Measurements from ENCODE around the gene KIAA1671.
"Not testable (repeated sequence)": the region's sequence is repeated elsewhere in the genome, so short reads cannot be mapped to it uniquely, and the experiment has no call there.

KIAA1671 gene

GRCh38 chr22:25167834-25168601 is 215.5 kb downstream of the KIAA1671 start:
- Mint-ChIP-seq H3K27me3 (no peaks in the 10 kb centered on the region), H3K9me3 (no peaks in the 10 kb centered on the region), H3K4me1 (no peaks in the 10 kb centered on the region), H3K27ac (no peak overlapping the region), H3K36me3 (no peaks in the 10 kb centered on the region), H3K4me3 (no peak overlapping the region)

GRCh38 chr22:25169278-25170031 is 216.9 kb downstream of the KIAA1671 start:
- Mint-ChIP-seq H3K4me3 (no peak overlapping the region), H3K27ac (no peak overlapping the region), H3K36me3 (no peaks in the 10 kb centered on the region), H3K4me1 (no peaks in the 10 kb centered on the region), H3K27me3 (no peaks in the 10 kb centered on the region), H3K9me3 (no peaks in the 10 kb centered on the region)

- Mint-ChIP-seq H3K27ac (no peak overlapping the region), H3K36me3 (peaks cover 3% of the 10 kb centered on the region), H3K4me3 (no peak overlapping the region), H3K27me3 (no peaks in the 10 kb centered on the region), H3K9me3 (no peaks in the 10 kb centered on the region), H3K4me1 (no peaks in the 10 kb centered on the region)
These were observed 218.0 kb downstream of the KIAA1671 start for GRCh38 chr22:25170426-25170980.

GRCh38 chr22:25172153-25172552 is 219.6 kb downstream of the KIAA1671 start:
- H3K27ac Mint-ChIP-seq, result no peak overlapping the region
- H3K36me3 Mint-ChIP-seq, result peaks cover 6% of the 10 kb centered on the region
- no peaks in the 10 kb centered on the region for H3K4me1 Mint-ChIP-seq

GRCh38 chr22:25174156-25174887 is 221.8 kb downstream of the KIAA1671 start:
- Mint-ChIP-seq H3K4me3 (no peak overlapping the region), H3K36me3 (peaks cover 6% of the 10 kb centered on the region), H3K27me3 (no peaks in the 10 kb centered on the region), H3K9me3 (no peaks in the 10 kb centered on the region), H3K27ac (no peak overlapping the region), H3K4me1 (no peaks in the 10 kb centered on the region)

More at GRCh38 chr22:25172153-25172552, 219.6 kb downstream of the KIAA1671 start:
- Mint-ChIP-seq H3K9me3 (no peaks in the 10 kb centered on the region), H3K27me3 (no peaks in the 10 kb centered on the region), H3K4me3 (no peak overlapping the region)

- H3K4me3 Mint-ChIP-seq, result no peak overlapping the region
- no peaks in the 10 kb centered on the region for H3K4me1 Mint-ChIP-seq
- peaks cover 13% of the 10 kb centered on the region for H3K36me3 Mint-ChIP-seq
- H3K27ac Mint-ChIP-seq, result no peak overlapping the region
- H3K27me3 Mint-ChIP-seq, result no peaks in the 10 kb centered on the region
- no peaks in the 10 kb centered on the region for H3K9me3 Mint-ChIP-seq
These were observed 222.4 kb downstream of the KIAA1671 start for GRCh38 chr22:25174888-25175411.

GRCh38 chr22:25176175-25176574 is 223.7 kb downstream of the KIAA1671 start:
- no peak overlapping the region for H3K27ac Mint-ChIP-seq
- H3K27me3 Mint-ChIP-seq, result no peaks in the 10 kb centered on the region

GRCh38 chr22:25176799-25177198 is 224.3 kb downstream of the KIAA1671 start:
- H3K27ac Mint-ChIP-seq, result no peak overlapping the region
- H3K4me1 Mint-ChIP-seq, result no peaks in the 10 kb centered on the region
- H3K36me3 Mint-ChIP-seq, result peaks cover 14% of the 10 kb centered on the region
- H3K9me3 Mint-ChIP-seq, result no peaks in the 10 kb centered on the region
- H3K27me3 Mint-ChIP-seq, result no peaks in the 10 kb centered on the region
- H3K4me3 Mint-ChIP-seq, result no peak overlapping the region

More at GRCh38 chr22:25176175-25176574, 223.7 kb downstream of the KIAA1671 start:
- H3K4me1 Mint-ChIP-seq, result no peaks in the 10 kb centered on the region
- H3K4me3 Mint-ChIP-seq, result no peak overlapping the region
- H3K9me3 Mint-ChIP-seq, result no peaks in the 10 kb centered on the region
- peaks cover 14% of the 10 kb centered on the region for H3K36me3 Mint-ChIP-seq

- H3K27me3 Mint-ChIP-seq, result no peaks in the 10 kb centered on the region
- H3K9me3 Mint-ChIP-seq, result no peaks in the 10 kb centered on the region
- H3K27ac Mint-ChIP-seq, result no peak overlapping the region
- H3K4me3 Mint-ChIP-seq, result no peak overlapping the region
- H3K36me3 Mint-ChIP-seq, result peaks cover 15% of the 10 kb centered on the region
- H3K4me1 Mint-ChIP-seq, result no peaks in the 10 kb centered on the region
These were observed 224.7 kb downstream of the KIAA1671 start for GRCh38 chr22:25177226-25177625.

- Mint-ChIP-seq H3K4me3 (no peak overlapping the region), H3K4me1 (no peaks in the 10 kb centered on the region), H3K36me3 (peaks cover 16% of the 10 kb centered on the region), H3K27ac (no peak overlapping the region), H3K9me3 (no peaks in the 10 kb centered on the region), H3K27me3 (no peaks in the 10 kb centered on the region)
These were observed 225.4 kb downstream of the KIAA1671 start for GRCh38 chr22:25177895-25178294.

GRCh38 chr22:25178348-25178747 is 225.8 kb downstream of the KIAA1671 start:
- H3K4me3 Mint-ChIP-seq, H3K4me1 Mint-ChIP-seq, H3K9me3 Mint-ChIP-seq, H3K27ac Mint-ChIP-seq, H3K27me3 Mint-ChIP-seq: not testable (repeated sequence)
- H3K36me3 Mint-ChIP-seq, result peaks cover 16% of the 10 kb centered on the region

GRCh38 chr22:25178869-25179631 is 226.5 kb downstream of the KIAA1671 start:
- peaks cover 16% of the 10 kb centered on the region for H3K36me3 Mint-ChIP-seq
- not testable (repeated sequence) for H3K27ac Mint-ChIP-seq, H3K9me3 Mint-ChIP-seq, H3K4me3 Mint-ChIP-seq, H3K4me1 Mint-ChIP-seq, H3K27me3 Mint-ChIP-seq

GRCh38 chr22:25182131-25183110 is 229.9 kb downstream of the KIAA1671 start:
- Mint-ChIP-seq H3K9me3 (no peaks in the 10 kb centered on the region), H3K27me3 (no peaks in the 10 kb centered on the region), H3K36me3 (peaks cover 10% of the 10 kb centered on the region), H3K4me1 (no peaks in the 10 kb centered on the region), H3K4me3 (no peak overlapping the region), H3K27ac (no peak overlapping the region)

Measured in activated naive CD4-positive, alpha-beta T cell treated with anti-CD3 and anti-CD28 coated beads, Interleukin-2, amount 50 U/mL, for 24 hours (primary cell).